Stimulated activated CD8-positive, alpha-beta memory T cell treated with anti-CD3 and anti-CD28 coated beads, Interleukin-2, amount 100 ng/mL, for 1 hour (primary cell): Measurements from ENCODE around the gene S1PR3.

ENCODE experiments used
- DNase-seq, 2 donors: peaks; one replicate each; pipeline ENCODE4 v3.0.0-alpha.2; 2020; ENCODE audit warnings: low read depth in 2 of 2

Gene S1PR3

DNA sequence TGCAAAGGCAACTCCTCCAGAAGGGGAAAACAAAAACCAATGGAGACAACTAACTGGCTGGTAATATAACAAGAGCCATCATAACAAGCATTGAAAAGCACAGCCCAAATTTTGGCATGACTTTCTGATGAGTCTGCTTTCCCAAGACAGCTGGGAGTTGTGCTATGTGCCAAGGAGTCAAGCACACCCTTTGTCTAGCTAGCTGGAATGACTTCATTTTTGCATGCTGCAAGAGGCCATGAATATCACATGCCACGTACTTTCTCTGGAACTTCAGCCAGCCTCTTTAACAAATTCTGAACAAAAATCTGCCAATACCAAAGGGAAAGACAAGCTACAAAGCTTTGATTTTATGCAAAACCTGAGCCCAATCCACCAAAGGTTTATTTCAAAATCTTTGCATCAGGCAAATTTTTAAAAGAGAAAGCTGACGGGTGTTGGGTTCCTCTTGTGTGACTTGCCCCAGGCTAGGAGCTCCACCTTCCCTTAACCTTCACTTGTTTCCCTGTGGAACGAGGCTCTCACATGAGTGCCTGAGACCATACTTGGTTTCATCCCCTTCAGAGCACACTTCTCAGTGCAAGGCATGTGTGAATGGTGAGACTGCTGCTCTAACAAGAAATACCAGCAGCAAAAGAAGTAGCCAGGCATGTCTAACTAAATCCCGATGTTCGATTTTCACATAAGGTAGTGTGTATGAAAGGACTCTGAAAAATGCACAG is 47.3 kb downstream of the S1PR3 start:
- no peak for DNase-seq

DNA sequence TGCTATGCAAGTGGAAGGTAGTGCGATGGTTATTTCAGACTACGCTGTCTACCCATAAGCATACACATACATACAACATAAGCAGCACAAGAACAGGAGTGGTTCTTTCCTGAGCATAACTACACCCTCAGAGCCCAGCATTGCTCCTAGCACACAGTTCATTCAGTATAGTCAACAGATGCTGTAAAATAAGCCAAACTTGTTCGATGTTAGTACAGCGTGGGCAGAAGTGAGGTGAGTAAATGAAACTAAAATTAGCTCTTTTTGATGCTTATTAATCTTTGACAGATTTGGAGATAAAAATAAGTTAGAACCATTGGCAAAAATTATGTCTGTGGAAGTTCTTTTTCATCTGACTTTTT is 47.8 kb downstream of the S1PR3 start:
- no peak for DNase-seq

DNA sequence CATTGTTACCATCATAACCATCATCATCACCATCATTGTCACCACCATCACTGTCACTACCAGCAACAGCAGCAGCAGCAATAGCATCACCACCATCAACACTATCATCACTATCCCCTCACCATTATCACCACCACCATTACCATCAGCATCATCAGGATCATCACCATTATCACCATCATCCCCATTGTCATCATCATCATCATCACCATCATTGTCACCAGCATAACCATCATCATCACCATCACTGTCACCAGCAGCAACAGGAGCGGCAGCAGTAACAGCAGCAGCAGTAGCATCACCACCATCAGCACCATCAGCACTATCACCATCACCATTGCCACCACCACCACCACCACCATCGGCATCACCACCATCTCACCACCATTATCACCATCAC is 48.4 kb downstream of the S1PR3 start:
- no peak for DNase-seq

DNA sequence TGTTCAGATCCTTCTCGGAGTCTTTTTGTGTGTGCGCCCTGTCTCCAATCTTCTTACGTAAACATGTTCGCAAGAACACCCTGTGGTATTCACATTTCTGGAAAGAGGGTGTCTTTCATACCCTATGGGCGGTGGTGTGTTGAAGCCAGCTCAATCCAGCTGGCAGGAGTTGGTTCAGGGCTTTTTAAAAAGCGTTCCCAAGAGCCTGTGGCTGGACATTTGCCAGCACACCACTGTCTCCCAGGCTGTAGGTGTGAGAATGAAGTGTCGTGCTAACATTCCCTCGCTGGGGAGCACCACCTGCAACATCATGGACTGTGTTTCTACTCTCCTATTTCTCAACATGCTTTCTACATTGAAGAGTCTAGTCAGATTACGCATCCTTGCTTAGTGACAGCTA is 51.7 kb downstream of the S1PR3 start:
- no peak for DNase-seq

DNA sequence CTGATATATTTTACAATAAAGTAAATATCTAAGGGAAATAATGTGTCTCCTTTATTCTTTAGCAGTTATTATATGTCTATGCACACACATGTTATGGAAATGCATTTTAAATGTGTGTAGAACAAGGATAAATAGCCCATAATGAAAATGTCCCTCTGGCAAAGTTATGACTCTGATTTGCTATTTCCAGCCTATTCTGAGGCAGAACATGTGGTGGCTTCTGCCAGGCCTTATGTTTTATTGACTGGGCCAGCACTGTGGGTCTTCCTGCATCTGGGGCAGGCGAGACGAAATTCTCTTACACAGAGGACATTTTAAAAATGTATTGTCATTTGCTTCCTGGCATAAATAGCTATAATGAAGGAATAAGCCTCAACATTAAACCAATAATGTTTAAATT is 52.8 kb downstream of the S1PR3 start:
- DNase-seq = no peak

DNA sequence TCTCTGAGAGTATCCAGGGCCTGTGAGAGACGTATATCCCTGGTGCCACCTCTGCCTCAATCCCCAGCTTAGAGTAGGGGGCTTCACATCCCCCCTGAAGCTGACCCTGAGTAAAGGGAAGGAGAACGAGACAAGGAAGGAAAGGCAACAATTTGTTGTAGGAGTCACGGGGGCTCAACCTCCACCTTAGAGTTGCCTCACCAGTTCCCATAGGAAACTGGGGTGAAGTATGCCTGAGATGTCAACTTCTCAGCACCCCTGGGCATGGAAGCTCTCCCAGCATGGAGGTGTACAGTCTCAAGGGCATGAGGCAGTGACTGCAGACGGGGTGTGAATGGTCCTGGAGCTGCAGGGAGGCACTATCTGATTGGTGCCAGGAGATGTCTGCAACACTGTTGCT is 53.6 kb downstream of the S1PR3 start:
- no peak for DNase-seq

DNA sequence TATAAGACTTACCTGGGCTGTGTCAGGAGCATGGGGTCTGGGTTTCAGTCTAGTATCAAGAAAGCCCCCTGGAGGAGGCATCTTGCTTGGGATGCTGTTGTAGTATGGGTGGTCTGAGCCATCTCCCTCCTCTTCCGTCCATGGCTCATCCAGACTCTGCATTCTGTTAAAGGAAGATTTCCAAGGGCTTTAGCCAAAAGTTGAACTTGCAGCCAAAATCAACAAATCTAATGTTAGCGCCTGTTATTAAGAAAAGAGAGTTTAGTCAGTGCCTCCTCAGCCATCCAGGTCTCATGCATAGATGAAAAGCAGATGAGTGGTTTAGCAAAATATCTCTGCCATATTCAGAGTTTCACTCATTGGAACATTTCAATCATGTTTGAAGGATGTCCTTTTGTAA is 55.6 kb downstream of the S1PR3 start:
- DNase-seq = no peak

DNA sequence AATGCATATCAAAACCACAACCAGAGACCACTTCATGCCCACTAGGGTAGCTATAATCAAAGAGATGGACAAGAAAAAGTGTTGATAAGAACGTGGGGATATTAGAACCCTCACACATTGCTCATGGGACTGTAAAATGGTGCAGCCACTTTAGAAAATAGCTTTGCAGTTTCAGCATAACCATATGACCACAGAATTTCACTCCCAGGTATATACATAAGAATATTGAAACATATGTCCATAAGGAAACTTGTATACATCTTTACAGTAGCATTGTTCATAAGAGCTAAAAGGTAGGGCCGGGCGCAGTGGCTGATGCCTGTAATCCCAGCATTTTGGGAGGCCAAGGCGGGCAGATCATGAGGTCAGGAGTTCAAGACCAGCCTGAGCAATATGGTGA is 56.4 kb downstream of the S1PR3 start:
- DNase-seq = no peak

DNA sequence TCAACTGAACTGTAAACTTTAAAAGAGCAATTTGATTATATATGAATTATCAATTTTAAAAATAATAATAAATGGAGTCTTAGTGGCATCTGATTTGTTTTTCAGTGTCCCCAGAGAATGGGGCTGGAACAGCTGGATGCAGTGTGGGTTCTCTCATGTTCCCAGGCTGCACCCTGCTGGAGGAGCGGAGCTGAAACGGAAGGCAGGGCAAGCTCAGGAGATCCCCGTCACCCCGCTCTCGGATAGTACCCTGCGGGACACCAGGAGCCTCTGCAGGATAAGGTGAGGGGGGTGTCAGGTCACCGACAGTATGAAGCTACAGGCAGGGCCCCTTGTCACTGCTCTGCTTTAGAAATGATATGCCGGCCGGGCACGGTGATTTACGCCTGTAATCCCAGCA is 57.3 kb downstream of the S1PR3 start:
- DNase-seq = no peak

DNA sequence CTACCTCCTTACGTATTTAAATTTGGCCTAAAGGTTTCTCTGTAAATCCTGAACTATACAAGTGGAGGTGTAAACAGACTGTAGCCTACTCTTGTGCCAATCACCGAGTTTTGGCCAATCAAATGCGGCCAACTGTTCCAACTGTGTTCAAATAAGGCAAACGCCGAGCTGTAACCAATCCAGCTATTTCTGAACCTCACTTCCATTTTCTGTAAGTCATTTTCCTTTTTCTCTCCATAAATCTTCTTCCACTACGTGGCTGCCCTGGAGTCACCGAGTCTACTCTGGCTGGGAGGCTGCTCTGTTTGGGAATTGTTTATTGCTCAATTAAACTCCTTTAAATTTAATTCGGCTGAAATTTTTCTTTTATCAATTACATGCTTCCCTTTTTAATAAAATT is 58.4 kb downstream of the S1PR3 start:
- DNase-seq = no peak

DNA sequence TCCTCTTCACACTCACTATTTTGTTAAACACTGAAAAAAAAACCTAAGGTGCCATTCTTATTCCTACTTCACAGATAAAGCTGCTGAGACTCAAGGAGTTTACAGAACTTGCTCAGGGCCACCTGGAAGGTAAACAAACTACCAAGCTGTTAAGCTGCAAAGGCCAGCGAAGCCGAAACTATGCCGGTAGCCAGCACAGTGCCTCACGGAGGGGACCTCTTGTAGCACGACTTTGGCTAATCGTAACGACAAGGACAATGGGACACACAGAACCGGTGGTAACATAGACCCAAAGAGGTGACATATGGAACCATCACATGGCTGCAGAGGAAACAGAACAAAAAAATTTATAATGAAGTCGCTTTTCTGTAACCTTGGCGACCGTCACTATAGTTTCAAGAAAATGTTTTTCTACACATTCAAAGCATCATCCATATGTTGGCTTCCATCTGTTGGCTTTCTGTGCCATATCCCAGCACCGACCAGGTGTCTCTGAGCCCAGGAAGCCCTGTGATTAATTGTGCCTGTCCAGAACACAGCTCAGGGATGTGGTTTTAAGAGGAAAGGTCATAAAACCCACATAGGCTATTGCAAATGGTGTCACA is 60.3 kb downstream of the S1PR3 start:
- DNase-seq = no peak

DNA sequence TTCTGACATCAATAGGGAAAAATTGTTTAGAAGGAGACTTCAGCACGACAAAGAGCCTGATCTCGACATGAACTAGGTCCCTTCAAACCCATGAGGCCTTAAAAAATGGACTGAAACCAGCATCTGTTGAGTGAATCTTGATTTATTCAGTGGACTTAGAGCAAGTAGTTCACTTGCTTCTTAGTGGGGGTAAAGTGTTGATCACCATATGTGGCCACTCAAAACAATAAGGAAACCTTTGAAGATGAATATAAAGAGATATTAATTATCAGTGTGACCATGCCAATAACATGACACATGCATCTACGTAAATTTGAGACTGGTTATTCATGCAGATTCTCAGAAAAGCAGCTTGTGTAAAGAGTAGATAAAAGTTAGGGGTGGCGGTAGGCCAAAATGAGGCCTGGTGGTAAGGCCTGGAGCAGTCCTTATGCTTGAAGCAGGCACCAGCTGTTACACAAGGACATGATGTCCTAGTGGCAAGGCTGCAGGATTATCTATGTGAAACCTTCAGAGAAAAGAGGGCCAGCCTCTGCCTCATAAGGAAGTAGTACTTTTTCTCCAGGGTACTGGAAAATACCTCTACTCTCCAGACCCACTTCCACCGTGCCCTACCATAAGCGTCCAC is 61.3 kb downstream of the S1PR3 start:
- no peak for DNase-seq

DNA sequence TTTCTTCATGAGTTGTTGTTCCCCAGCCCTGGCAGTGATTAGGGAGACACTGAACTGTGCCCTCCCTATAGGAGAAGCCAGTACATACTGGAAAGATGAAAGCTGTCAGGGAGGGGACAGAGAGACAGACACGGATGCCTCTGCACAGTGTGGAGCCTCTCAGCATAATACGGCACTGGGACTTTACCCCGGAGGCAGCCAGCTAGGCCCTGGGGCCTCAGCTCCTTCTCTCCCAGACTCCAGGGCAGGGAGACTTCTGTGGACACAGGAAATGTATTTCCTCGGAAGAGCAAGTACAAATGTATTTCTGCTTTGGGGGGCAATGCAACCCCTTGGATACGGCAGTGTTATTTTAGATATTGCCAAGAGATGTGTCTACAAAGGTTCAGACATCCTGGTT is 62.0 kb downstream of the S1PR3 start:
- no peak for DNase-seq
